ENCODE measurements around the gene RASSF5. TPM values are rescaled to one million over a fixed set of nuclear protein-coding genes. Genes with fewer than 3 reads are reported as not detected.
A peak's percentile ranks its signal among the peaks of the same experiment; 100 is the strongest.
"Not testable (repeated sequence)": the region's sequence is repeated elsewhere in the genome, so short reads cannot be mapped to it uniquely, and the experiment has no call there.

The RASSF5 gene
- total RNA-seq, 1 experiment from 2014 or later, result 1.3 TPM

GRCh38 chr1:206590025-206590758 is 82.9 kb downstream of the RASSF5 start:
- Histone ChIP-seq H3K36me3 (peaks cover 46% of the 10 kb centered on the region), H3K9me3 (no peaks in the 10 kb centered on the region), H3K4me3 (no peak overlapping the region), H3K27me3 (no peaks in the 10 kb centered on the region)
- no peak for DNase-seq

GRCh38 chr1:206591226-206591625 is 83.9 kb downstream of the RASSF5 start:
- no peak for DNase-seq
- no peaks in the 10 kb centered on the region for H3K27me3 ChIP-seq
- H3K4me3 ChIP-seq, result no peak overlapping the region
- H3K9me3 ChIP-seq, result no peaks in the 10 kb centered on the region
- H3K36me3 ChIP-seq, result peaks cover 56% of the 10 kb centered on the region

GRCh38 chr1:206591696-206592095 is 84.4 kb downstream of the RASSF5 start:
- H3K27me3 ChIP-seq, result no peaks in the 10 kb centered on the region
- no peak overlapping the region for H3K4me3 ChIP-seq
- no peak for DNase-seq
- H3K36me3 ChIP-seq, result peaks cover 58% of the 10 kb centered on the region
- H3K9me3 ChIP-seq, result no peaks in the 10 kb centered on the region

GRCh38 chr1:206593351-206593925 is 86.1 kb downstream of the RASSF5 start:
- H3K4me3 ChIP-seq, result no peak overlapping the region
- no peaks in the 10 kb centered on the region for H3K27me3 ChIP-seq
- DNase-seq, result no peak
- H3K36me3 ChIP-seq, result peaks cover 72% of the 10 kb centered on the region
- no peaks in the 10 kb centered on the region for H3K9me3 ChIP-seq

GRCh38 chr1:206595581-206596318 is 88.4 kb downstream of the RASSF5 start:
- Histone ChIP-seq H3K9me3 (no peaks in the 10 kb centered on the region), H3K27me3 (no peaks in the 10 kb centered on the region), H3K4me3 (no peak overlapping the region), H3K36me3 (peaks cover 81% of the 10 kb centered on the region)
- no peak for DNase-seq

GRCh38 chr1:206596319-206596666 is 89.0 kb downstream of the RASSF5 start:
- DNase-seq, result no peak
- Histone ChIP-seq H3K4me3 (no peak overlapping the region), H3K36me3 (peaks cover 81% of the 10 kb centered on the region), H3K27me3 (no peaks in the 10 kb centered on the region), H3K9me3 (no peaks in the 10 kb centered on the region)

- peaks cover 79% of the 10 kb centered on the region for H3K36me3 ChIP-seq
- H3K27me3 ChIP-seq, result no peaks in the 10 kb centered on the region
- no peak overlapping the region for H3K4me3 ChIP-seq
- no peak for DNase-seq
- no peaks in the 10 kb centered on the region for H3K9me3 ChIP-seq
Measured at GRCh38 chr1:206600527-206600926, 93.2 kb downstream of the RASSF5 start.

GRCh38 chr1:206604861-206605260 is 97.5 kb downstream of the RASSF5 start:
- H3K36me3 ChIP-seq, result peaks cover 71% of the 10 kb centered on the region
- no peak for DNase-seq
- H3K4me3 ChIP-seq, result no peak overlapping the region
- no peaks in the 10 kb centered on the region for H3K9me3 ChIP-seq
- H3K27me3 ChIP-seq, result no peaks in the 10 kb centered on the region

GRCh38 chr1:206606867-206607266 is 99.5 kb downstream of the RASSF5 start:
- Histone ChIP-seq H3K36me3 (peaks cover 70% of the 10 kb centered on the region), H3K27me3 (no peaks in the 10 kb centered on the region), H3K9me3 (no peaks in the 10 kb centered on the region), H3K4me3 (no peak overlapping the region)
- DNase-seq, result no peak

GRCh38 chr1:206608108-206608698 is 100.9 kb downstream of the RASSF5 start:
- no peaks in the 10 kb centered on the region for H3K9me3 ChIP-seq
- peak; percentile 43 for DNase-seq
- peaks cover 57% of the 10 kb centered on the region for H3K36me3 ChIP-seq
- no peaks in the 10 kb centered on the region for H3K27me3 ChIP-seq
- H3K4me3 ChIP-seq, result no peak overlapping the region

- H3K4me3 ChIP-seq, result no peak overlapping the region
- DNase-seq, result no peak
- no peaks in the 10 kb centered on the region for H3K27me3 ChIP-seq
- peaks cover 50% of the 10 kb centered on the region for H3K36me3 ChIP-seq
- H3K9me3 ChIP-seq, result no peaks in the 10 kb centered on the region
Measured at GRCh38 chr1:206609229-206609991, 102.1 kb downstream of the RASSF5 start.

GRCh38 chr1:206612129-206612876 is 105.0 kb downstream of the RASSF5 start, which contains the start of gene EIF2D:
Gene EIF2D, minus strand, starts transcription at chr1:206612465. Its CDS starts 123 bp downstream, at chr1:206612342.
- H3K36me3 ChIP-seq, result peaks cover 26% of the 10 kb centered on the region
- no peaks in the 10 kb centered on the region for H3K27me3 ChIP-seq
- peak; percentile 92 for DNase-seq
- peak within 1 kb of the TSS; percentile 89 for H3K4me3 ChIP-seq
- H3K9me3 ChIP-seq, result no peaks in the 10 kb centered on the region

- H3K36me3 ChIP-seq, DNase-seq: not testable (repeated sequence)
Measured at GRCh38 chr1:206626396-206626795, 119.1 kb downstream of the RASSF5 start.

GRCh38 chr1:206628916-206629315 is 121.6 kb downstream of the RASSF5 start:
- H3K9me3 ChIP-seq, result no peaks in the 10 kb centered on the region
- H3K27me3 ChIP-seq, result no peaks in the 10 kb centered on the region; the same call in 1 of the 2 replicates
- no peak for DNase-seq
- H3K36me3 ChIP-seq, result no peaks in the 10 kb centered on the region
- H3K4me3 ChIP-seq, result no peak overlapping the region

More at GRCh38 chr1:206626396-206626795, 119.1 kb downstream of the RASSF5 start:
- H3K4me3 ChIP-seq, H3K27me3 ChIP-seq, H3K9me3 ChIP-seq: not testable (repeated sequence)

- DNase-seq, result peak; percentile 73
- H3K4me3 ChIP-seq, result no peak overlapping the region
- H3K9me3 ChIP-seq, result no peaks in the 10 kb centered on the region
- H3K36me3 ChIP-seq, result no peaks in the 10 kb centered on the region; the same call in 1 of the 2 replicates
- H3K27me3 ChIP-seq, result no peaks in the 10 kb centered on the region
Measured at GRCh38 chr1:206631085-206631509, 123.8 kb downstream of the RASSF5 start.

GRCh38 chr1:206633708-206634121 is 126.4 kb downstream of the RASSF5 start:
- no peaks in the 10 kb centered on the region for H3K27me3 ChIP-seq
- H3K4me3 ChIP-seq, result no peak overlapping the region; the same call in 1 of the 2 replicates
- H3K36me3 ChIP-seq, result peaks cover 3% of the 10 kb centered on the region; the same call in 1 of the 2 replicates
- H3K9me3 ChIP-seq, result no peaks in the 10 kb centered on the region
- DNase-seq, result peak; percentile 65

Data from MG63 (cell line).